NT2/D1 (cell line): ENCODE data around the gene ALG12.

Experiments used
- DNase-seq: peaks from one replicate; pipeline ENCODE4 v3.0.0-alpha.2; 2011; ENCODE audit warnings: low read depth, low spot score
- H3K27me3 ChIP-seq: 2 replicates; pipeline ENCODE4 v1.6.0; 2011; ENCODE audit warnings: mild to moderate bottlenecking; ENCODE audit not compliant: insufficient read length, insufficient read depth
- H3K36me3 ChIP-seq: 2 replicates; pipeline ENCODE4 v1.6.1; 2011; ENCODE audit warnings: mild to moderate bottlenecking, low read length, mixed read lengths; ENCODE audit not compliant: insufficient read depth, insufficient read length
- H3K4me1 ChIP-seq: 2 replicates; pipeline ENCODE4 v1.5.1; 2011; ENCODE audit not compliant: insufficient read depth, insufficient read length
- H3K4me3 ChIP-seq: 2 replicates; pipeline ENCODE4 v1.5.1; 2011; ENCODE audit warnings: low read depth; ENCODE audit not compliant: insufficient read length
- H3K9ac ChIP-seq: 2 replicates; pipeline ENCODE4 v1.6.0; 2011; ENCODE audit warnings: low read depth; ENCODE audit not compliant: insufficient read length
- H3K9me3 ChIP-seq: 2 replicates; pipeline ENCODE4 v1.5.1; 2011; ENCODE audit warnings: mild to moderate bottlenecking, low read length; ENCODE audit not compliant: insufficient read depth
- SUZ12 ChIP-seq: IDR thresholded peaks from 2 replicates; pipeline ENCODE4 v1.6.1; 2011; ENCODE audit not compliant: insufficient read length, insufficient read depth; ENCODE audit errors: extremely low read depth
- YY1 ChIP-seq: IDR thresholded peaks from 2 replicates; pipeline ENCODE4 v1.6.1; 2011; ENCODE audit not compliant: insufficient read length, insufficient read depth
- ZNF274 ChIP-seq: IDR thresholded peaks from 2 replicates; pipeline ENCODE4 v1.6.1; 2011; ENCODE audit warnings: mild to moderate bottlenecking, low read depth, low read length

Gene ALG12

GRCh38 chr22:49892226-49892899 is 25.9 kb downstream of the ALG12 start:
- TF ChIP-seq SUZ12 (no peak), YY1 (no peak), ZNF274 (no peak)
- Histone ChIP-seq H3K4me3 (no peak overlapping the region), H3K4me1 (no peaks in the 10 kb centered on the region), H3K9me3 (peaks cover 12% of the 10 kb centered on the region; the same call in 1 of the 2 replicates), H3K9ac (no peak overlapping the region), H3K27me3 (no peaks in the 10 kb centered on the region), H3K36me3 (peaks cover 32% of the 10 kb centered on the region)
- no peak for DNase-seq

DNA sequence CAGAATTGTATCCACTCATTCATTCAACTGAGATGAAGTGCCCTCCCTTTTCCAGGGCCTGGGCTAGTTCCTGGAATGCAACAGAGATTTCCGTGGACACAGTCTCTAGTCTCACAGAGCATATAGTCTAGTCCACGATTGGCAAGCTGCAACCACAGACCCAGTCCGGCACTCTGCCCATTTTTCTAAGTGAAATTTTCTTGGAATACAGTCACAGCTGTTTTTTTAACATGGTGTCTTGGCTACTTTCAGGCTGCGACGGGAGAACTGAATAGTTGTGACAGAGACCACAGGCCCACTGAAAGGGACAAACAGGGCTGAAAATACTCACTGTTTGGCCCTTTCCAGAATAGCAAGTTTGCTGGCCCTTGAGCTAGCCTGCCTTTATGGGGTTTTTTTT is 29.2 kb downstream of the ALG12 start:
- H3K4me3 ChIP-seq, result no peak overlapping the region
- H3K27me3 ChIP-seq, result no peaks in the 10 kb centered on the region
- no peak for DNase-seq
- no peak for TF ChIP-seq YY1
- no peak for TF ChIP-seq SUZ12
- no peak for TF ChIP-seq ZNF274
- H3K9ac ChIP-seq, result no peak overlapping the region
- no peaks in the 10 kb centered on the region for H3K4me1 ChIP-seq
- H3K36me3 ChIP-seq, result peaks cover 64% of the 10 kb centered on the region
- H3K9me3 ChIP-seq, result peaks cover 12% of the 10 kb centered on the region; the same call in 1 of the 2 replicates

DNA sequence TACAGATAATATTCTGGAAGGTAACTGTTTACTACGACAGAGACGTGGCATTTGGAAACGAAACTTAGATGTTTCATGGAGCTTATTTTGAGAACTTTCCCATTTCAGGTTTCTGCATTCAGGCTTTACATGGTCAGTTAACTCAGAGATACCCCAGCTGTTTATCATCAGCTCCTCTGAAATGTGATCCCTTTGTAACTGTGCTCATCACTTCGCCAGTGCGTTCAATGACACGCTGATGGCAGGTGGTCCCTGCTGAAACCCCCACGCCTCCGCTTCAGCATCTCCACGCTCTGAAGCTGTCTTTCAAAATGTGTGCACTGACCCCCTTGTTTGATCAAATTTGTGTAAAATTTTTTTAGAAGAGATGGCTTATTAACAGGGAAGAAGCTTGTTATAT is 30.5 kb downstream of the ALG12 start:
- Histone ChIP-seq H3K4me1 (no peaks in the 10 kb centered on the region), H3K9me3 (peaks cover 12% of the 10 kb centered on the region; the same call in 1 of the 2 replicates), H3K27me3 (no peaks in the 10 kb centered on the region), H3K4me3 (no peak overlapping the region), H3K9ac (no peak overlapping the region), H3K36me3 (peaks cover 74% of the 10 kb centered on the region)
- TF ChIP-seq SUZ12 (no peak), ZNF274 (no peak), YY1 (no peak)
- DNase-seq, result no peak

GRCh38 chr22:49887064-49887451 is 31.2 kb downstream of the ALG12 start:
- Histone ChIP-seq H3K4me1 (no peaks in the 10 kb centered on the region), H3K4me3 (no peak overlapping the region), H3K9me3 (peaks cover 12% of the 10 kb centered on the region; the same call in 1 of the 2 replicates), H3K27me3 (no peaks in the 10 kb centered on the region), H3K36me3 (peaks cover 74% of the 10 kb centered on the region), H3K9ac (no peak overlapping the region)
- no peak for DNase-seq
- TF ChIP-seq YY1 (no peak), ZNF274 (no peak), SUZ12 (no peak)

GRCh38 chr22:49886346-49887063 is 31.7 kb downstream of the ALG12 start:
- no peaks in the 10 kb centered on the region for H3K27me3 ChIP-seq
- H3K36me3 ChIP-seq, result peaks cover 75% of the 10 kb centered on the region
- H3K4me1 ChIP-seq, result no peaks in the 10 kb centered on the region
- TF ChIP-seq SUZ12, result no peak
- no peak for TF ChIP-seq ZNF274
- TF ChIP-seq YY1, result no peak
- H3K9ac ChIP-seq, result no peak overlapping the region
- no peak overlapping the region for H3K4me3 ChIP-seq
- DNase-seq, result no peak
- H3K9me3 ChIP-seq, result peaks cover 12% of the 10 kb centered on the region; the same call in 1 of the 2 replicates

- no peak overlapping the region for H3K9ac ChIP-seq
- H3K27me3 ChIP-seq, result no peaks in the 10 kb centered on the region
- H3K4me1 ChIP-seq, result no peaks in the 10 kb centered on the region
- H3K9me3 ChIP-seq, result peaks cover 12% of the 10 kb centered on the region; the same call in 1 of the 2 replicates
- peaks cover 75% of the 10 kb centered on the region for H3K36me3 ChIP-seq
- H3K4me3 ChIP-seq, result no peak overlapping the region
- TF ChIP-seq YY1, result no peak
- no peak for TF ChIP-seq ZNF274
- TF ChIP-seq SUZ12, result no peak
- DNase-seq, result no peak
These were observed 32.4 kb downstream of the ALG12 start for GRCh38 chr22:49885881-49886280.

- H3K36me3 ChIP-seq, result peaks cover 75% of the 10 kb centered on the region
These were observed 33.0 kb downstream of the ALG12 start for GRCh38 chr22:49885281-49885680.

More at GRCh38 chr22:49885281-49885680, 33.0 kb downstream of the ALG12 start:
- Histone ChIP-seq H3K27me3 (no peaks in the 10 kb centered on the region), H3K4me3 (no peak overlapping the region), H3K9ac (no peak overlapping the region), H3K4me1 (no peaks in the 10 kb centered on the region), H3K9me3 (peaks cover 12% of the 10 kb centered on the region; the same call in 1 of the 2 replicates)
- no peak for DNase-seq
- TF ChIP-seq SUZ12 (no peak), ZNF274 (no peak), YY1 (no peak)
